GM19025 (cell line): Measurements from ENCODE around the gene AREL1.

Source experiments
- ATAC-seq: cut with Tn5 transposase; IDR thresholded peaks from one replicate; pipeline ENCODE4 v1.9.1; 2021; ENCODE audit warnings: mild to moderate bottlenecking, low read depth, moderate library complexity; ENCODE audit not compliant: unreplicated experiment

AREL1 gene

DNA sequence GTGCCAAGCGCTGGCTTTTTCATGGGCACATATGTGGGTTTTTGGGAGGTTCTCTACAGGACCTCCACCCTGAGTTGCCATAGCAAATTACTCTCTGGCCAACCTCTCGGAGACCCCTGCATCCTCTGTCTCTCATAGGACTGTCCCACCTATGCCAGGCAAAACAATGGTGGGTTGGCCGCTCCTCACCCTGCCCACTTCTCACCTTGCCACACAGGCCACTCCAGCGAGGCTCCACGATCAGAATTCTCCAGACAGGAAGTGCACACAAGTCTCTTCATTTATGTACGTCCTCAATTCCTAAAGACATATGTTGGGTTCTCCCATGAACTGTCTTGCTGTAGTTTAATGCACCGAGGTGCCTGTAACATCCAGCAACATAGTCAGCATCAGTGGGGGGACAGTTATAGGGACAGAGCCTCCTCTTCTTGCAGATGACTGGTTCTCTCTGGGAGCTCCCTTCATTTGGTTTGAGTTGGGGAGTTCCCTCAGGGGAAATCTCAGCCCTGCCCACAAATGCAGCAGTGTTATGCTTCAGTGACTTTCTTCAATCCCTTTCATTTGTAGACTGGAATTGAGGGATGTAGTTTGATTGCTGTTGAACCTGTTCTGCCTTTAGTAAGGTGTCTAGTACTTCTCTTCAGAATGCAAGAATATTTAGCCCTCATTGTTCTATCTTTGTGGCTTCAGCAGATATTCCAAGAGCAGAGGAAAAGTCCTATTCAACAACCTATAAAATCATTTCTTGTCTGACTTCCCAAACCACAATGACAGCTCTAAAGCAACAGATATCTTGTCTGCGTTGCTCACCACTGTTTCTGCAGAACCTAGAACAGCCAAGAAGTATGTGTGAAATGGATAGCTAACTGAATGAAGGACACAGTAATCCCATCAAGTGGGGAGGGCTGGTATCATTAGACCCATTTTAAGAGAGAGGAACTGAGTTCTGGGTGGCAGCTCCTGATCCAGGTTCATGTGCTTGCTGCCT lies 98.1 kb downstream of the AREL1 start:
- ATAC-seq = no peak

GRCh38 chr14:74613211-74613914 lies 99.5 kb downstream of the AREL1 start:
- no peak for ATAC-seq

DNA sequence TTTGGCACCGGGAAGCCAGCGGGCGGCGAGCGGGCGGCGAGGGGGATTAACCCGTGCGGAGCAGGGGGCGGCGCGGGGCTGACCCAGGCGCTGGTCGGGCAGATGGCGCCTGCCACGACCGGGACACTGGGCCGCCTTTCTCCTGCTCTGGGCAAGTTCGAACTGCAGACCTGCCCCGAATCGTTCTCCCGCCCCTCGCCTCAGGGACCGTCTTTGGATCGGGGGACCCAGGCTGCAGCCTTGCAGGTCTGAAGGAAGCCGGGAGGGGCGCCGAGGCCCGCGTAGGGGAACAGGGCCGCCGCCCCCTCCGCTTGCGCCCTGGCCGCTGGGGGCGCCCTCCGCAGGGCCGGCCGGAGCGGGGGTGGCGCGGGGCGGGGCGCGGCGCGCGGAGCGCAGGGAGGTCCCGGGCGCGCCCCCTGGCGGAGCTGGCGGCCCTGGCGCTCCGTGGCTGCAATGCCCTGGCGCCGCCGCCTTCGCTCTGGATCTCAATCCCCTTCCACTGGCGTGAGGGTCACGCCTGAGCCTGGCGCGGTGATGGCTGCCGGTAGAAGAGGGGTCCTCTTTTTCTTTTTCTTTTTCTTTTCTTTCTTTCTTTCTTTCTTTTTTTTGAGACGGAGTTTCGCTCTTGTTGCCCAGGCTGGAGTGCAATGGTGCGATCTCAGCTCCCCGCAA lies 100.4 kb downstream of the AREL1 start:
- ATAC-seq = no peak

- no peak for ATAC-seq
These were observed 101.1 kb downstream of the AREL1 start, which contains the start of gene LTBP2 for GRCh38 chr14:74611650-74612349. LTBP2 (minus strand) TSS chr14:74612237; CDS start chr14:74611944, 293 bp downstream.
